ENCODE measurements around the gene RDH14.

Gene RDH14

GRCh38 chr2:18593496-18593895 is 33.0 kb upstream of the RDH14 start:
- H3K4me3 ChIP-seq (ENCODE audit: low read length): no peak overlapping the region
- no peaks in the 10 kb centered on the region for H3K9me3 ChIP-seq (replicated peaks; ENCODE audit: low read length)
- no peaks in the 10 kb centered on the region for H3K36me3 ChIP-seq (ENCODE audit: insufficient read depth, low read length)
- no peak overlapping the region for H3K4me2 ChIP-seq (ENCODE audit: low read length)
- H3K9ac ChIP-seq (ENCODE audit: low read depth, low read length): no peak overlapping the region
- no peaks in the 10 kb centered on the region for H3K27me3 ChIP-seq (ENCODE audit: control insufficient read depth, insufficient read depth, low read length)
- H3K4me1 ChIP-seq (ENCODE audit: control insufficient read depth, insufficient read depth, low read length): peaks cover under 1% of the 10 kb centered on the region

GRCh38 chr2:18592372-18592771 is 31.9 kb upstream of the RDH14 start:
- Histone ChIP-seq H3K4me1 (ENCODE audit: control insufficient read depth, insufficient read depth, low read length) (no peaks in the 10 kb centered on the region), H3K27me3 (ENCODE audit: control insufficient read depth, insufficient read depth, low read length) (no peaks in the 10 kb centered on the region)

GRCh38 chr2:18589354-18589753 is 28.9 kb upstream of the RDH14 start, which contains the start of gene NT5C1B:
TSS of gene NT5C1B (minus strand) at chr2:18589569. CDS start at chr2:18589468, 101 bp downstream.
- Histone ChIP-seq H3K9me3 (replicated peaks; ENCODE audit: low read length) (no peaks in the 10 kb centered on the region), H3K4me1 (ENCODE audit: control insufficient read depth, insufficient read depth, low read length) (peaks cover 10% of the 10 kb centered on the region), H3K4me2 (ENCODE audit: low read length) (no peak within 1 kb of the TSS), H3K9ac (ENCODE audit: low read depth, low read length) (no peak within 1 kb of the TSS), H3K4me3 (ENCODE audit: low read length) (no peak within 1 kb of the TSS), H3K27me3 (ENCODE audit: control insufficient read depth, insufficient read depth, low read length) (no peaks in the 10 kb centered on the region), H3K36me3 (ENCODE audit: insufficient read depth, low read length) (no peaks in the 10 kb centered on the region)

More at GRCh38 chr2:18592372-18592771, 31.9 kb upstream of the RDH14 start:
- H3K4me2 ChIP-seq (ENCODE audit: low read length): no peak overlapping the region
- H3K9ac ChIP-seq (ENCODE audit: low read depth, low read length): no peak overlapping the region
- no peak overlapping the region for H3K4me3 ChIP-seq (ENCODE audit: low read length)
- no peaks in the 10 kb centered on the region for H3K9me3 ChIP-seq (replicated peaks; ENCODE audit: low read length)
- no peaks in the 10 kb centered on the region for H3K36me3 ChIP-seq (ENCODE audit: insufficient read depth, low read length)

GRCh38 chr2:18588802-18589201 is 28.3 kb upstream of the RDH14 start:
- Histone ChIP-seq H3K4me1 (ENCODE audit: control insufficient read depth, insufficient read depth, low read length) (peaks cover 10% of the 10 kb centered on the region), H3K27me3 (ENCODE audit: control insufficient read depth, insufficient read depth, low read length) (no peaks in the 10 kb centered on the region), H3K4me2 (ENCODE audit: low read length) (no peak overlapping the region), H3K4me3 (ENCODE audit: low read length) (no peak overlapping the region), H3K36me3 (ENCODE audit: insufficient read depth, low read length) (no peaks in the 10 kb centered on the region), H3K9me3 (replicated peaks; ENCODE audit: low read length) (no peaks in the 10 kb centered on the region), H3K9ac (ENCODE audit: low read depth, low read length) (no peak overlapping the region)

GRCh38 chr2:18588049-18588448 is 27.6 kb upstream of the RDH14 start:
- Histone ChIP-seq H3K4me1 (ENCODE audit: control insufficient read depth, insufficient read depth, low read length) (peaks cover 10% of the 10 kb centered on the region), H3K36me3 (ENCODE audit: insufficient read depth, low read length) (no peaks in the 10 kb centered on the region), H3K4me3 (ENCODE audit: low read length) (no peak overlapping the region), H3K9ac (ENCODE audit: low read depth, low read length) (no peak overlapping the region), H3K4me2 (ENCODE audit: low read length) (no peak overlapping the region), H3K27me3 (ENCODE audit: control insufficient read depth, insufficient read depth, low read length) (no peaks in the 10 kb centered on the region), H3K9me3 (replicated peaks; ENCODE audit: low read length) (no peaks in the 10 kb centered on the region)

GRCh38 chr2:18585526-18585925 is 25.1 kb upstream of the RDH14 start:
- H3K4me1 ChIP-seq (ENCODE audit: control insufficient read depth, insufficient read depth, low read length): peaks cover 10% of the 10 kb centered on the region
- H3K4me2 ChIP-seq (ENCODE audit: low read length): no peak overlapping the region
- no peaks in the 10 kb centered on the region for H3K9me3 ChIP-seq (replicated peaks; ENCODE audit: low read length)
- no peak overlapping the region for H3K4me3 ChIP-seq (ENCODE audit: low read length)
- no peaks in the 10 kb centered on the region for H3K27me3 ChIP-seq (ENCODE audit: control insufficient read depth, insufficient read depth, low read length)
- no peak overlapping the region for H3K9ac ChIP-seq (ENCODE audit: low read depth, low read length)
- no peaks in the 10 kb centered on the region for H3K36me3 ChIP-seq (ENCODE audit: insufficient read depth, low read length)

- Histone ChIP-seq H3K9me3 (replicated peaks; ENCODE audit: low read length) (no peaks in the 10 kb centered on the region), H3K27me3 (ENCODE audit: control insufficient read depth, insufficient read depth, low read length) (no peaks in the 10 kb centered on the region), H3K4me1 (ENCODE audit: control insufficient read depth, insufficient read depth, low read length) (peaks cover 10% of the 10 kb centered on the region)
Observed at GRCh38 chr2:18584608-18584954, 24.1 kb upstream of the RDH14 start.

GRCh38 chr2:18583905-18584607 is 23.6 kb upstream of the RDH14 start:
- H3K27me3 ChIP-seq (ENCODE audit: control insufficient read depth, insufficient read depth, low read length): no peaks in the 10 kb centered on the region
- no peaks in the 10 kb centered on the region for H3K9me3 ChIP-seq (replicated peaks; ENCODE audit: low read length)
- no peak overlapping the region for H3K4me3 ChIP-seq (ENCODE audit: low read length)
- H3K9ac ChIP-seq (ENCODE audit: low read depth, low read length): no peak overlapping the region
- H3K4me2 ChIP-seq (ENCODE audit: low read length): no peak overlapping the region
- H3K4me1 ChIP-seq (ENCODE audit: control insufficient read depth, insufficient read depth, low read length): peaks cover 10% of the 10 kb centered on the region
- H3K36me3 ChIP-seq (ENCODE audit: insufficient read depth, low read length): no peaks in the 10 kb centered on the region

More at GRCh38 chr2:18584608-18584954, 24.1 kb upstream of the RDH14 start:
- Histone ChIP-seq H3K36me3 (ENCODE audit: insufficient read depth, low read length) (no peaks in the 10 kb centered on the region), H3K4me2 (ENCODE audit: low read length) (no peak overlapping the region), H3K9ac (ENCODE audit: low read depth, low read length) (no peak overlapping the region), H3K4me3 (ENCODE audit: low read length) (no peak overlapping the region)

- no peaks in the 10 kb centered on the region for H3K27me3 ChIP-seq (ENCODE audit: control insufficient read depth, insufficient read depth, low read length)
- no peak overlapping the region for H3K4me2 ChIP-seq (ENCODE audit: low read length)
- no peaks in the 10 kb centered on the region for H3K36me3 ChIP-seq (ENCODE audit: insufficient read depth, low read length)
- H3K9me3 ChIP-seq (replicated peaks; ENCODE audit: low read length): no peaks in the 10 kb centered on the region
- no peak overlapping the region for H3K4me3 ChIP-seq (ENCODE audit: low read length)
- H3K9ac ChIP-seq (ENCODE audit: low read depth, low read length): no peak overlapping the region
- H3K4me1 ChIP-seq (ENCODE audit: control insufficient read depth, insufficient read depth, low read length): peaks cover 9% of the 10 kb centered on the region
Observed at GRCh38 chr2:18580606-18581005, 20.2 kb upstream of the RDH14 start.

- H3K9ac ChIP-seq (ENCODE audit: low read depth, low read length): no peak overlapping the region
- H3K4me1 ChIP-seq (ENCODE audit: control insufficient read depth, insufficient read depth, low read length): peaks cover 3% of the 10 kb centered on the region
- H3K36me3 ChIP-seq (ENCODE audit: insufficient read depth, low read length): no peaks in the 10 kb centered on the region
- H3K4me2 ChIP-seq (ENCODE audit: low read length): no peak overlapping the region
- no peak overlapping the region for H3K4me3 ChIP-seq (ENCODE audit: low read length)
- H3K27me3 ChIP-seq (ENCODE audit: control insufficient read depth, insufficient read depth, low read length): no peaks in the 10 kb centered on the region
- no peaks in the 10 kb centered on the region for H3K9me3 ChIP-seq (replicated peaks; ENCODE audit: low read length)
Observed at GRCh38 chr2:18578033-18578432, 17.6 kb upstream of the RDH14 start.

- Histone ChIP-seq H3K27me3 (ENCODE audit: control insufficient read depth, insufficient read depth, low read length) (no peaks in the 10 kb centered on the region), H3K4me2 (ENCODE audit: low read length) (no peak overlapping the region), H3K36me3 (ENCODE audit: insufficient read depth, low read length) (peaks cover 13% of the 10 kb centered on the region), H3K4me3 (ENCODE audit: low read length) (no peak overlapping the region), H3K9me3 (replicated peaks; ENCODE audit: low read length) (peaks cover 7% of the 10 kb centered on the region), H3K4me1 (ENCODE audit: control insufficient read depth, insufficient read depth, low read length) (peaks cover 2% of the 10 kb centered on the region), H3K9ac (ENCODE audit: low read depth, low read length) (no peak overlapping the region)
Observed at GRCh38 chr2:18566145-18566769, 5.8 kb upstream of the RDH14 start.

- peaks cover 35% of the 10 kb centered on the region for H3K4me1 ChIP-seq (ENCODE audit: control insufficient read depth, insufficient read depth, low read length)
- peak overlapping the region; percentile 91 for H3K4me2 ChIP-seq (ENCODE audit: low read length)
- peaks cover 7% of the 10 kb centered on the region for H3K9me3 ChIP-seq (replicated peaks; ENCODE audit: low read length)
- H3K36me3 ChIP-seq (ENCODE audit: insufficient read depth, low read length): peaks cover 18% of the 10 kb centered on the region
- peak overlapping the region; percentile 95 for H3K4me3 ChIP-seq (ENCODE audit: low read length)
- peak overlapping the region; percentile 96 for H3K9ac ChIP-seq (ENCODE audit: low read depth, low read length)
- H3K27me3 ChIP-seq (ENCODE audit: control insufficient read depth, insufficient read depth, low read length): no peaks in the 10 kb centered on the region
Observed at GRCh38 chr2:18560797-18561085, 288 bp upstream of the RDH14 start.

All from skeletal muscle satellite cell (primary cell).